NCI-H1092 (cell line): Measurements from ENCODE around the gene IQGAP3.

Source experiments
- DNase-seq: peaks from one replicate; lab custom pipeline; 2025; lab: John Stamatoyannopoulos, UW

Gene IQGAP3

DNA sequence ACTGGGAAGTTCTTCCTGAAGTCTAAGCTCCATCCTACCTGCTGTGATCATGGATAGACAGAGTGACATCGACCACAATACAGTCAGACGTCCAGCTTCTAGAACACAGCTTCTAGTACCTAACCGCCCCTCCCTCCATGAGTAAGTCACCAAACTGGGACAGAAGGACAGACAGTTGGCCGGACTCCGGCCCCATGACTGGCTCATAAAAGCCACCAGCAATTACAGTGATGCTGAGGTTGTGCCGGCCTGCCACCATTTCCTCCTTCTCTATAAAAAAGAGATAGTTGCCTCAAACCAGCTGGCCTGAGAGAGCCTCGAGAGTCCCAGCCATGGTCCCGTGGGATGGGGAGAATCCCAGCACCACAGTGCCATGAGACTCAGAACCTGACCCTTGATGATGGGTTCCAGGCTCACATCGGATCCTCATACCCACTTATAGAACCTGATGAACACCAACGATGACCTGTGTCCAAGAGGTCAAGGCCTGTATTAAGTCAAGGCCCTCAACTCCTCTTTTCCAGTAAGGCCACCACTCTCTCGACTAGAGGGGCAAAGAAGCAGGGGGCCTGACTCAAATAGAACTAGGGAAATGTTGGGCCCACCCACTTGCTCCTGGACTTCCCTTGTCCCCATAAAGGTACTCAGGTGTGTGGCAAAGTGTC is 75.2 kb downstream of the IQGAP3 start:
- no peak for DNase-seq

DNA sequence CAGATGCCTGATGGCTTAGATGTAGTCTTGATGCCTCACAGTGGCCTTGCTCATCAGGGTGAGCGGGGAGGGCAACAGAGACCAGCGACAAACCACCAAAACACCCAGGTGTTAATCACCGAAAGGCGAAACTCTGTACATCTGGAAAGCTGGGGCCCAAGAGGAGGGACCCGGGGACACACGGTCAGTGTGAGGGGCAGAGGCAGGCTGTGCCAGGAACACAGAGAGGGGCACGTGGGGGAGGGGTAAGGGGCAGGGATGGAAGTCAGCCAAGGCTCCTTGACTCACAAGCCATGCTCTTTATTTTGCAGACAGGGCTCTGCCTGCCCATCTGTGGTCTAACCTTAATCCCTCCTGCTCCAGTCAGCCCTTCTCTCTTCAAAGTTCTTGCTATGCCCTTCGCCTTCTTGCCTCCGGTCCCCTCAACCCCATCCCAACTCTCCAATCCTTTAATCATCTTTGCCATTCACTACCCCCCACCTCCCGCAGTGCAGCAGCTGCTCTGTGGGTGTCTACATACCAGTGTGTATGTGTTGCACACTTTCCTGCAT is 76.1 kb downstream of the IQGAP3 start:
- DNase-seq, result no peak

DNA sequence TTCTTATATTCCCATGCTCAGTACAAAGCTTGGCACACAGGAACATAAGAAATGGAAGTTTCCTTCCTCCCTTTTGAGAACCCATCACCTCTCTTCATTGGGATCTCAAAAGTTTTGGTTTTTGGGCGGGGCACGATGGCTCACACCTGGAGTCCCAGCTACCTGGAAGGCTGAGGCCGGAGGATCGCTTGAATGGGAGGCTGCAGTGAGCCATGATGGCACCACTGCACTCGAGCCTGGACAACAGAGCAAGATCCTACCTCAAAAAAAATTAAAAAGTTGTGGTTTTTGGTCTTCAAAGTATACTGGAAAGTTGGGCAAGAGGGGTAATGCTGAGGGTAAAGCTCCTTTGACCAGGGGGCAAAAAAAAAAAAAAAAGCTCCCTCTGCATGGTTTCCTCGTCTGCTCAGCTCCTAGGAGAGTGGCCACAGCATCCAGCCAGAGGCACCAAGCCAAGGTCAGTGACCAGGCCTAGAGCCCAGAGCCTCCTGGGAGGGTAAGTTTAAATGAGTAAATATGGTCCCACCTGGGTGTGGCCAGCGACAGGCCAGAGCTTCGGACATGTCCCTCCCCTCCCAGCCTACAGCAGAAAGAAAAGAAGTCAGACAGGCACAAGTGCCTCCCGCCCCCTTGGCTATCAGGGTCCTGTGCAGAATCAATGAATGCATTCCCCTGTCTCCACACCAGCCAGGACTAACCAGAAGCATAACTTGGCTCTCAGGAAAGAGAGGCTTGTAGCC is 76.8 kb downstream of the IQGAP3 start:
- no peak for DNase-seq

DNA sequence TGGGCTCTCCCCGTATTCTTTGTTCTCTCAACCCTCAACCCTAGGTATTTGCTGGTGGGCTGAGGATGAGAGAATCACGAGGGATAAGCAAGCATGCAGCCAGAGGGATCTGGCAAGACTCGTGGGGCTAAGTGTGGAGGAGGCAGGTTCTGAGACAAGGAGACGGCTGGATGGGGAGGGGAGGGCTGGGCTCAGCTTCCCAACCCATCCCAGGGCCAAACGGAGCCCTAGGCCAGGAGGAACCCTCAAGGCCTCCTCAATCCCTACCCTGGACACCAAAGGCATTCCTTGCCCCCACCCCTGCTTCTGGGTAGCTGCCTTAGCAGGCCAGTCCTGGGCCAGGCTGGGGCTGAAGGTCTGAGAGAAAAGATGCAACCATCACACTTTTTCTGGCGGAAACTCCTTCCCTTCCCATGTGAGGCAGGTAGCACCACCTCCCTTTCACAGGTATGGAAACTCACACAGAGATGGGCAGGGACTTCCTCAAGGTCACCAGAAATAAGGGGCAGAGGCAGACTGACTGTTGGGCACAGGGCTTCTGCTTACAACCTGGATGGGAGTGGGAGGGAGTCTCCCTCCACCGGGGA is 78.0 kb downstream of the IQGAP3 start:
- no peak for DNase-seq

DNA sequence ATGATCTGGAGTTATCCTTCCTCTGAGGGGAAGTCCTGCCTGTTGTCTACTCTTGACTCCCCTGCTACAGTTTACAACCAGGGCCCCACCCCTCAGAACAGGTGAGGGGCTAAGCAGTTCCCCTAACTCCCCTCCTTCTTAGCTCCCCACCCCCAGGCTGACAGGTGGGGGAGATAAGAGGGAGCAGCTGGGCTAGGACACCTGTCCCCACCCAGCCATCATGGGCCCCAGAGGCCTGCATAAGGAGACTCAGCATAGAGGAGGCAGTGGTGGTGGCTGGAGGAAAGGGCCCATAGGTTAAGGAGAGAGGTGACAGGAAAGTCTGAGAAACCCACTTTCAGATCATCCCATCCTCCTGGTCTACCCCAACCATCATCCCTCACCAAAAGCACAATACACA is 78.6 kb downstream of the IQGAP3 start:
- no peak for DNase-seq

DNA sequence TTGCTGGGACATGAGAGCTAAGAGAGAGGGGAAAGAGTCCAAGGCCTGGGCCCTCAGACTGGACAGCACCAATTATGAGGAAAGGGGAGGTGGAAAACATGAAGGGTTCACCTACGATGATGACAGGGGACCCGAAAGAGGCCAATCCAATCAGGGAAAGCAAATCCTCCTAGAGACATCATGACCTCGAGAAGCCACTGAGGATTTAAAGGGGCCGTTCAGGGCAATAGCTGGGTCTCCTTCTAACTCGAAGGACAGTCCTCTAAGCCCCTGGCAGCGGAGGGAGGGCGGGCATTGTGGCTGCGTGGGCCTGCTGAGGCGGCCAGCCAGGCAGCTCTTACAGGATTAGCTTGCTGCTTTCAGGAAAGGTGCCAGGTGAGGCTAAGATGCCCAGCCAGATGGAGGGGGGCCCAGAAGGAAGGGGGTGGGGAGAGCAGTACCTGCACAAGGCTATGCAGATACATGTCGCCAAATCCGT is 79.2 kb downstream of the IQGAP3 start:
- no peak for DNase-seq

DNA sequence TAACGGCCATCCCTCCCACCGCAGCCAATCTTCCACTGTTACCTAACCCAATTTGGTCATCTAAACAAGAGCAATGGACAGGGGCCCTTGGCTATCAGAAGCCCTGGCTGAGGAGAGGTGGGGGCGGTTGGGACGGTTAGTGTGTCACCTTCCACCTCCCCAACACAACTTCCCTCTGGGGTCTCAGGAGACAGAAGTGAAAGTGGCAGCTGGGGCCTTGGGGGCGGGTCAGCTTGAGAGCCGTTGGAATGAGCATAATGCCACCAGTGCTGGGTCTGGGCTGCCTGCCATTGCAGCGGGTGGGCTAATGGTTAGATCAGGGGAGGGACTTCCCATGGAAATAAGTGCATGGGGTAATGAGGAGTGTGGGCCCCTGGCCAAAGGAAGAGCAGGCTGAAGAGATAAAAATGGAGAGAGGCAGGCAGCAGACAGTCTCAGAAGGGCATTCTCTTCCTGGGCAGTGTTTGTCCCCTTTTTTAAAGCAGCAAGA is 79.7 kb downstream of the IQGAP3 start:
- no peak for DNase-seq

DNA sequence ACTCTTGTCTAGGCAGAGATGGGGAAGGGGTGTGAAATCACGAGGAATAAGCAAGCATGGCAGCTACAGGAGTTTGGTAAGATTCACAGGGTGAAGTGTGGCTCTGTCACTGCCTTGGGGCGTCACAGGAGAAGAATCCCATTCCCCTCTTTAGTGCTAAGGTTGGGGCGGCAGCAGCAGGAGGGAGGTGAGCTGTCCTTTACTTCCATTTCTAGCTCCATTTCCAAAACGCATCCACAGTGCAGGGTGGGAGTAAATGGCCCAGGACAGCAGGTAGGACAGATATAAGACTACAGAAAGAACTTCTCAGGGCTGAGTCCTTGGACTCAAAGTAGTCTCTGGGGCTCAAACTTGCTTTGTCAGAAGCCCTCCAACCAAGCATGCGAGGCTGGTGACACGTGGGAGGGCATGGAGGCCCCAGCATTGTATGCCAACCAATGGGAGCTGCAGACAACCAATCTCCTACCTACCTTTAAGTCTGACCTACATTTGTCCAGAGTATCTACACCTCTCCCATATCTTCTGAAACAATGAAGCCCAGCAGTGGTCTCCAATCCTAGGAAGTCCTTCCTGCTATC is 80.3 kb downstream of the IQGAP3 start:
- no peak for DNase-seq

DNA sequence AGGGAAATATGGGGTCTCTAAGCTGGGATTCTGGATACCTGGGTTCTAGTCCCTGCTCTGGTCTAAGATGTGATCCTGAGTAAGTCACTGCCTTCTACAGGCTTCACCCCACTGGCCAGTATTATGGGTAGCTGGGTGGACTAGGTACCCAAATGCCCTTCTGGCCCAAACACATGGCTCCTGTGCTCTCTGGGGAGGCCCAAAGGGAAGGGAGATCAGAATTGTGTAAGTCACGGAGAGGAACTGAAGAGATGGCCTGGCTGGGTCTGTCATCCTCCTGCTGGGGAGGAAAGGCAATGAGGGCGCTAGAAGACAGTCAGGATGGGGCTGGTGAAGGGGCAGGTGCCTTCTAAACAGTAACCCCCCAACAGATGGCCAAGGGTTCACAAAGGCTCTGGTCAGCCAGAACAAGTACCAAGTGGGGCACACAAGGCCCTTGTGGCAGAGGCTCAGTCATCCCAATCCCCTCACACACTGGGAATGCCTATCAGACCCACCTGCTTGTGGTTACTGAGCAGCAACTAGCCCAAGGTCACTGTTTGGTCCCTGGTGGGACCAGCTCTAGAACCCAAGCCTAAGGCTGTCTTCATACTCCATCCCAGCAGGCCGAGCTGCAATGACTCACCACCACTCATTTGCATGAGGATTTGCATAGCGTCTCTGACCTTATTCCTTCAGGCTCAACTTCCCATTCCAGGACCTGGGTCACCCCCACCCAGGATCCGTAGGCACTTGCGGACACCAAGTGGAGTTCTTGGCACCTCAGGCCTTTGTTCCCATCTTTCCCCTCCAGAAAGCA is 81.0 kb downstream of the IQGAP3 start:
- no peak for DNase-seq

DNA sequence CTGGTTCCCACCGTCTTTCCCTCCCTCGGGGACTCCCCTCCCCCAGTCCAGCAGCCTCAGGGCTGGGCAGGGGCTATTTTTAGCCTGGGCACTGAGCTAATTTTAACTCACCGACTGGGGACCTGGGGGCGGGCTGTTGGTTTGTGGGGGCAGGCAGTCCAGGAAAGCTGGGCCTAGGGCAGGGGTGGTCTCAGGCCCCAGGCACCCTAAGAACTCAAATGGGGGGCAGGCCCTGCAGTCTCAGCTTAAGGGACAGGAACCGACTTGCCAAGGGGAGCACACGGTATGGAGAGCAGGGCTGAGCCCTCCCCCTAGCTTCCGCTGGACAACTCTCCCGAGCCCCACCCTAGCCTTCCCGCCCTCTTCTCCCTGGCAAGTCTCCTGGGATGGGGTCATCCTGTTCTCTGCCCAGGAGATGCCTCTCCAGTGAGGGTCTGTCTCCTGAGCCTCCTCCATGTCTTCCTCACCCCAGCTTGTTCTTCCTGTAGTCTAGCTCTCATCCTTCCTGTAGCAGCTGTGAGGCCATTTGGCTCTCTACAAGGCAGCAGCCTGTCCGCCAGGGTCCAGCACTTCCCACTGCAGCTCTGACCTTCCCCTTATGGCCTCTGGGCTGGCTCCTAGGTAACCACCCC is 81.8 kb downstream of the IQGAP3 start:
- no peak for DNase-seq

DNA sequence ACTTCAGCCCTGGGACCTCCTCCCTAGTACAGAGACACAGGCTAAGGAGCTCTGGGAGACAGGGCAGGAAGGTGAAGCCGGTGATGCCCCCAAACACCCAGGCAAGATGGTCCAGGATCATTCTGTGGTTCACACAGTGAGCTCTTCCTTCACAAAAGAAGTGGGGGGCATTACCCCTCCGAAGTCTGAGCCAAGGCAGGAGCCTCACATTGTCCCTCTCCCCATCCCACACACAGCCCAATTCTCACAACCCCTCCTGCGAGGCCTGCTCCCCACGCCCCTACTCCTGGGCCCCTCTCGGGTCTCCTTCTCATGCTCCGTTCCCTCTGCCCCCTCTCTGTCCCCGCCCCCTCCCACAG is 82.5 kb downstream of the IQGAP3 start:
- DNase-seq, result no peak

DNA sequence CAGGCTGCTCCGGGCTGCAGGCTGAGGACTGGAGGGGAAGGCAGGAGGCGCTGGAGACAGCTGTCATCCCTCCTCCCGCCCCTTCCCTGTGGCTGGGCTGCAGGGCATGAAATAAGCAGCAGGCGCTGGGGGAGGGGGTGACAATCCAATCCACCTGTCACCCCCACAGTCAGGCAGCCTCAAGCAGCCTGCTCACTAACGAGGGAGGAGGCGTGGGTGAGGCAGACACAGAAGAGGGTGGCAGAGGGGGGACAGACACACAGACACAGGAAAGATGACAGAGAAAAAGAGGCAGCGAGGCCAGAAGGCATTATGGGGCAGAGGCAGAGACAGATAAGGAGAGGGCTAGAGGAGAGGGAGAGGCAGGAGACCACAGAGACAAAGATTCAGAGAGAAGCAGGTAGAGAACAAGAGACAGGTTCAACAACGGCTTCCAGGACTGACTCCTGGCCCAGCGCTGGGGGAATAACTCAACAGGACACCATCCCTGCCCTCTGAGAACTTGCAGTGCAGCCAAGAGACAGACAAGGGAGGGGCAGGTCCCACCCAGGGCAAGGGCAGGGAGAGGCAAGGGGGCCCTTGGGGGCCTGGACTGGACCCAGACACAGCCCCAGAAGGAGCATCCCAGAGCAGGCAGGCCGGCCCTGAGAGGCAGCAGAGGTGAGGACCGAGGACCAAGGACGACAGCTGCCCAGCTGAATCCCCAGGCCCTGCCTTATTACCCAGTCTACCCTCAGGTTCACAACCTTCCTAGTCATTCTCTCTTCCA is 83.0 kb downstream of the IQGAP3 start:
- peak; percentile 30 for DNase-seq

DNA sequence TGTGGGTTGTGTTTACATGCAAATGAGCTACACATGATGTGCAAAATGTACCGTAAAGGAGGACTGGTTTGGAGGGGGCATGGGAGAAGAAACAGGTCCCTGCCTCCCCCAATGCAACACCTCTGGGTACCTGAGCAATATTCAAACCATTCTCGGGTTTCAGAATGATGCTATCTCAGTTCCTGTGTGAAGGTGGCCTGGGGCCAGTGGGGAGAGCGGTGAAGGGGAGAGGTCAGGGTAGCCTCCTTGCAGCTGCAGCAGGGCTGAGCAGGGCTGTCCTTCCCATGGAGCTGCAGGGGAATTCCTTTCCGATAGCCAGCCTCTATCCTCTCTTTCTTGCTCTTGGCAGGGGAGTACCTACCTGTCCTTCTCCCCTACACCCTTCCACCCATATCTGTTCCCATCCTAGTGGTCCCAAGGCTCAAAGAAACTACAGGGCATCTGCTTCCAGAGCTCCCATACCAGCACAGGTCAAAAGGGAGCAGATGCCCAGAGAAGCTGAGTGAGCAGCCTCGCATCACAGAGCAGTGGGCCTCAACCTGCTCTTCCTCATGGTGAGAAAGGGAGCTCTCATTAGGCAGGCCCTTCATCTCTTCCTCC is 83.7 kb downstream of the IQGAP3 start:
- DNase-seq, result no peak

DNA sequence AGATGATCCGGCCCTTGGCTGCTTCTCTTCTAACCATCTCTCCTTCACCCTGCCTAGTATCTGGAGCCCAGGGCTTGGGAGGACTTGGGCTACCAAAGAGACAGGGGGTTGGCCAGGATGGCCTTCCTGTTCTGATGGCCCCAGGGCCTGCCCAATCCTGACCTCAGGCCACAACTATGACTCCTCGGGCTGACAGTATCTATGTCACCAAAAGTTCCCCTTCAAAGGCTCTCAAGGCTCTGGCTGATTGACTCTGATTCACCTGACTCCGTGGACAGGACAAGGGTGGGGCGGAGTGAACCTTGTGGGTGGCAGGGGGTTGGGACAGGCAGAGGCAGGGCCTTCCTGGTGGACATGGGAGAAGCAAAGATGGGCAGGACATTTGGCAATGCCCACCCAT is 84.5 kb downstream of the IQGAP3 start:
- no peak for DNase-seq

DNA sequence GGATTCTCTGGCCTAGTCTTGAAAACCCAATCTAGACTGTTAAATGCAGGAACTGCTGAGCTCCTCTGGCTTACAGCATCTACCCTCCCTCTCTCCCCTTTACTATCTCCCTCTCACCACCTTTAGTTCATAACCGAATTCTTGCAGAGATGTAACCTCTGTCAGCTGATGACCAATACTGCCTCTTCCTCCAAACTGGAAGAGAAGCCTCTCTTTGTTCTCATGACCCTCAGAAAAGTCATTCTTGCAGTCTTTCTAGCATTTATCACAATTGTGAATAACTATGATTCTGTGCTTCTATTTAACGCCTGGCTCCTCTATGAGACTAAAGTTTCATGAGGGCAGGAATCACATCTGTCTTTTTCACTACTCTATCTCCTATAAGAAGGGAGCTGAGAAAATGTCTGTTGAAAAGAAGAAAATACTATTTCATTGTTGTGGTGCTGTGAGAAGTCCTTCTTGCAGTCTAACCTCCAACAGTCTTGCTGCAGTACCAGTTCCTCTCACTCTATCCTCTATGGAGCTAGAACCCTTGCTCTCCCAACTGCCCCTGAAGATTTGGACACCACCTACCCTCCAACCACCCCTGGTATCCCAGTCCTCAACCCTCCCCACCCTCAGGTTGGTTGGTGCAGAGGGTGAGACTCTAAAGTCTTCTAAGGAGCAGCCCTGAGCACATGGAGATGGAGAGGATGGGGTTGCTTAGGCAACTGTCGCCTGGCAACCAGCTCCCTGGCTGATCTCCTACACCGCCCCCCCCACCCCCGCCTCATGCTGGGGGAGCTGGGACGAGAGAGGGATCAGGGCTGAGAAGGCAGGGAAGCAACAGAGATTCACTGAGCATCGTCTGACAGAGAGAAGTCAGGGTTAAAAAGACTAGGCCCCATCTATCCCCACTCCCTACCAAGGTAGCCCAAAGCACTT is 85.7 kb downstream of the IQGAP3 start:
- no peak for DNase-seq

DNA sequence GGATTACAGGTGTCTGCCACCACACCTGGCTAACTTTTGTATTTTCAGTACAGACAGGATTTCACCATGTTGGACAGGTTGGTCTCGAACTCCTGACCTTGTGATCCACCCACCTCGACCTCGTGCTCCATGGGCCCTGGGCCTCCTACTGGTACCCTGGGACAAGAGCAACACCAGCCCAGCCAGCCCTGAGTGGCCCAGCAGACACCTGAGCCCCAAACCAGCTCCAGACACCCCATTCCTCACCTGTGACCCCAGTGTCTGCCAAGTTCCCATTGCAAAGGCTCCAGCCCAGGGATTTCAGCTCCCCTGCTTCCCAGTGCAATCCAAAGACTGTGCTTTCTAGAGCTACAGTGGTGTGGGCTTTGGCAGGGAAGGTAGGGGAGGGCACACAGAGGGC is 86.4 kb downstream of the IQGAP3 start:
- no peak for DNase-seq

DNA sequence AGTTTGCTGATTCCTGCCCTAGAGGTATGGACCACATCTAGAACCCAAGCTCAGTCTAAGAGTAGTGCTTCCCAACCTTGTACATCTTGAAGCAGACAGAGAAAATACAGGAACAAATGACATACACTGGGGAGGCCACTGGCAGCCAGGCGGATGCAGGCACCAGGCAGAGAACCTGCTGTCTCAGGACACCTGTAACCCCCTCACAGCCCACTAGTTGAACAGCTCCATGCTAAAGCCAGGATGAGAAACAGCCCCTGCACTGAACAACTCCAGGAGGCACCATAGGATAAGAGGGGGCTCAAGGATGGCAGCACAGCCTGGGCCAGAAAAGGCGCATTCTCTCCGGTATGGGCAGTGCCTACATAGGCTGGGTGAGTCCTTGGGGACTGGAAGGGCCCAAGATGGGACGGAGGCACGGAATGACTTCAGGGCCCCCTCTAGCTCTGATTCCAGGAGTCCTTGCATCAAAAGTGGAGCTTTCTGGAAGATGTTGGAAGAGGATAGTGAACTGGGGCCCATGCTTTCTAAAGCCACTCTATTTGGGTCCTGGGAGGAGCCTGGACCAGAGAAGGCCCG is 87.8 kb downstream of the IQGAP3 start:
- DNase-seq, result no peak

DNA sequence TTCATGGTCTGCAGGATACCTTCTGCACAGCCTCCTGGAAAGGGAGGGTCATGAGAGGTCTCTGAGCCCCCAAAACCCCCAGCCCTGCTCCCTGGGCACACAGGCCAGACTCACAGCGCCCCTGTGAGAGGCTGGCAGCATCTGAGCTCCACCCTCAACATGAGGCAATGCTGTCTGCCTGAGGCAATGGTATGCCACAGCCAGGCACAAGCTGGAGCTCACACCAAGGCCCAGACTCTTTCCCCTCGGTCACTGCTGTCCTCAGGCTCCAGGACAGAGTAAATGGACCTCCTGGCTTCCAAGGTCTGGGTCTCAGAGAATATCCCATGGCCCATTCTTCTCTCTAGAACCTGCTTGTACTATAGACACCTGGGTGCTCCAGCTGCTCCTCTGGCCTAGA is 89.0 kb downstream of the IQGAP3 start:
- DNase-seq, result no peak

DNA sequence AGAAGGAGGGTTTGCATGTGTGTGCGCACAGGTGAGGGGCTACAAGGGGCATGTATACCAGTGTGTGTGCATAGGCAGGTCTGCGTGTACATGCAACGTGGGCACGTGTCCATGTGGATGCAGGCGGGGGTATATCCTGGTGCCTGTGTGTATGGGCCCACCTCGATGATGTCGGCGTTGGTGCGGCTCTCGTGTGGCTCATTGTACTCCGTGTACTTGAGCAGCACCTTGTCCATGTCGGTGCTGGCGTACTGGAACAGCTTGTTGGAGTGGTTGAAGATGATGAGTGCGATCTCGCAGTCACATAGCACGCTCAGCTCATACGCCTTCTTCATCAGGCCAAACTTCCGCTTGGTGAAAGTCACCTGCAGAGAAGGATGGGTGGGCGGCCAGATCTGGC is 90.1 kb downstream of the IQGAP3 start:
- no peak for DNase-seq
